ENCODE data around the gene SLC35E1. TPM values are rescaled to one million over a fixed set of nuclear protein-coding genes. Genes with fewer than 3 reads are reported as not detected.

SLC35E1 gene
- total RNA-seq, 1 donor from 2014 or later: 29.7 TPM

DNA sequence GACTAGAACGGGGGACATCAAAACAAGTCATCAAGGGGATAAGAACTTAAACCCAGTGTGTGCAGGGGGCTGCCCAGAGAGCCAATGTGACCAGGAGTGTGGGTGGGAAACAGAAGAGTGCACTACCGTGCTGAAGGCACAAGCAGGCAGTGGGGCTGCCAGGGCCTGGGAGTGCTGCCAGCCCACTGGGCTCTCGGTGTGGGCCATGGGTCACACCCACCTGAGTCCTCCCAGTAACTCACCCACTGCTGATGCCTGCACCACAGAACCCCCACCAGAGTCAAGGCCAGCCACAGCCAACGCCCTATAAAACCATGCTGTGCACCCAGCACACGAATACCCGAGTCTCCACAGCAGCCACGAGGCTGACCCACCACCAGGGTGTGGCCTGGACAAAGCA lies 47.2 kb upstream of the SLC35E1 start:
- TF ChIP-seq, protein P1, sequence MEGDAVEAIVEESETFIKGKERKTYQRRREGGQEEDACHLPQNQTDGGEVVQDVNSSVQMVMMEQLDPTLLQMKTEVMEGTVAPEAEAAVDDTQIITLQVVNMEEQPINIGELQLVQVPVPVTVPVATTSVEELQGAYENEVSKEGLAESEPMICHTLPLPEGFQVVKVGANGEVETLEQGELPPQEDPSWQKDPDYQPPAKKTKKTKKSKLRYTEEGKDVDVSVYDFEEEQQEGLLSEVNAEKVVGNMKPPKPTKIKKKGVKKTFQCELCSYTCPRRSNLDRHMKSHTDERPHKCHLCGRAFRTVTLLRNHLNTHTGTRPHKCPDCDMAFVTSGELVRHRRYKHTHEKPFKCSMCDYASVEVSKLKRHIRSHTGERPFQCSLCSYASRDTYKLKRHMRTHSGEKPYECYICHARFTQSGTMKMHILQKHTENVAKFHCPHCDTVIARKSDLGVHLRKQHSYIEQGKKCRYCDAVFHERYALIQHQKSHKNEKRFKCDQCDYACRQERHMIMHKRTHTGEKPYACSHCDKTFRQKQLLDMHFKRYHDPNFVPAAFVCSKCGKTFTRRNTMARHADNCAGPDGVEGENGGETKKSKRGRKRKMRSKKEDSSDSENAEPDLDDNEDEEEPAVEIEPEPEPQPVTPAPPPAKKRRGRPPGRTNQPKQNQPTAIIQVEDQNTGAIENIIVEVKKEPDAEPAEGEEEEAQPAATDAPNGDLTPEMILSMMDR (IDR thresholded peaks at IDR 0.05; ENCODE audit: unreplicated experiment): no peak
- H3K27ac Mint-ChIP-seq (ENCODE audit: unreplicated experiment): no peak overlapping the region
- H3K4me1 Mint-ChIP-seq (ENCODE audit: unreplicated experiment): peaks cover 44% of the 10 kb centered on the region
- peaks cover 19% of the 10 kb centered on the region for H3K36me3 Mint-ChIP-seq (ENCODE audit: low read depth, unreplicated experiment)
- H3K27me3 Mint-ChIP-seq (ENCODE audit: unreplicated experiment): peaks cover 12% of the 10 kb centered on the region
- no peaks in the 10 kb centered on the region for H3K9me3 Mint-ChIP-seq (ENCODE audit: unreplicated experiment)
- DNase-seq (ENCODE audit: low spot score): no peak
- H3K4me3 Mint-ChIP-seq (ENCODE audit: unreplicated experiment): no peak overlapping the region

DNA sequence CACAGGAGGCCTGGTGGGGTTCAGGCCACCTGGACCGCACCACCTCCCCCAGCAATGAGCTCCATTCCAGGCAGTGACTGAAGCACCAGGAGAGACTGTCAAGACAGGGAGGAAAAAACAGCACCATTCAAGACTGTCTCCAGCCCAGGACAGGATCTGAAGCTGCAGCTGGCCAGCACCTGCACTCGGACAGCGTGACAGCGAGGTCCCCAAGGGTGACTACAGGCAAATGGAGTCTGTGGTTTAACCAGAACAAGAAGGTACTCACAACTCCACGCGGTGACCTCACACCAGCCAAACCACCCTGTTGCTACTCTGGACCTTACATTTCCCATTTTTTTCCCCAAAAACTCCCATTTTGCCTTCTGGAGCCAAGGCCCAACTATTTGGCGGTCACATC lies 46.0 kb upstream of the SLC35E1 start:
- Mint-ChIP-seq H3K27me3 (ENCODE audit: unreplicated experiment) (peaks cover 13% of the 10 kb centered on the region), H3K27ac (ENCODE audit: unreplicated experiment) (peak overlapping the region; percentile 94), H3K4me3 (ENCODE audit: unreplicated experiment) (peak overlapping the region; percentile 65), H3K36me3 (ENCODE audit: low read depth, unreplicated experiment) (peaks cover 15% of the 10 kb centered on the region), H3K9me3 (ENCODE audit: unreplicated experiment) (no peaks in the 10 kb centered on the region), H3K4me1 (ENCODE audit: unreplicated experiment) (peaks cover 46% of the 10 kb centered on the region)
- TF ChIP-seq, protein P1 (IDR thresholded peaks at IDR 0.05; ENCODE audit: unreplicated experiment): no peak
- no peak for DNase-seq (ENCODE audit: low spot score)

DNA sequence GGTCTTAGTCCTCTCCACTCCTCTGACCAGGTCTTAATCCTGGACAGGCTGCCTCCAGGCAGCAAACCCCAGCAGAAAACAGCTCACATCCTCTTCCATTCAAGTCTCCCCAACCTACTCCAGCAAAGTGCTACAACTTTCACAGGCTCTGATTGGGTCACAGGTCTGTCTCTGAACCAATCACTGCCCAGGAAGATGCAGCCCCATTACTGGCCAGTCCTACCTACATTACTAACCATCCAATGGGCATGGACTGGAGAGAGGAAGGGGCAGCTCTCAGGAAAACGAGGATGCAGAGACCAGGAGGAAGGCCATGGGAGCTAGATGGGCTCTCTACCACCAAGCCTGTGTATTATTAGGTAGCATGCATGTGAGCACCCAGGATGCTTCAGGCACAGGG lies 43.6 kb upstream of the SLC35E1 start:
- Mint-ChIP-seq H3K27ac (ENCODE audit: unreplicated experiment) (no peak overlapping the region), H3K4me3 (ENCODE audit: unreplicated experiment) (no peak overlapping the region), H3K9me3 (ENCODE audit: unreplicated experiment) (no peaks in the 10 kb centered on the region), H3K36me3 (ENCODE audit: low read depth, unreplicated experiment) (peaks cover 10% of the 10 kb centered on the region), H3K4me1 (ENCODE audit: unreplicated experiment) (peaks cover 55% of the 10 kb centered on the region), H3K27me3 (ENCODE audit: unreplicated experiment) (peaks cover 13% of the 10 kb centered on the region)
- TF ChIP-seq, protein P1 (IDR thresholded peaks at IDR 0.05; ENCODE audit: unreplicated experiment): no peak
- no peak for DNase-seq (ENCODE audit: low spot score)

DNA sequence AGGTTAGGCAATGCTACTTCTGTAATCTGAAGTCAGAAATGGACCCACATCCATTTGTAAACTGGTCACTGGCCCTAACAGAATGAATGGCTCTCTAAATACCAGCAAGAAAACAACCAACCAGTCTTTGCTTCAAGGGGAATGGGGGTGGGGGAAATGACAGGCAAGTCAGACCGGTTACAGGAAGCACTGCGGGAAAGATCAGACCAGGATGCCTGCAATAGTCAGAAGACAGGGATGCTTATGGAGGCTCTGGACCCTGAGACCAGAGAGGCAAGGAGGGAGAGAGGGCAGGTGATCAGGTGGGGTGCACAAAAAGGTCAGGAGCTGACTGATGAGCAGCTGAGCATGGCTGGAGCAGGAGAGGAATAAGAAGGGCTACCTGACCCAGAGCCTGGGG lies 42.7 kb upstream of the SLC35E1 start:
- TF ChIP-seq, protein P1 (IDR thresholded peaks at IDR 0.05; ENCODE audit: unreplicated experiment): no peak
- H3K36me3 Mint-ChIP-seq (ENCODE audit: low read depth, unreplicated experiment): peaks cover 10% of the 10 kb centered on the region
- DNase-seq (ENCODE audit: low spot score): peak; percentile 13
- H3K4me3 Mint-ChIP-seq (ENCODE audit: unreplicated experiment): peak overlapping the region; percentile 68
- H3K9me3 Mint-ChIP-seq (ENCODE audit: unreplicated experiment): no peaks in the 10 kb centered on the region
- peaks cover 55% of the 10 kb centered on the region for H3K4me1 Mint-ChIP-seq (ENCODE audit: unreplicated experiment)
- peak overlapping the region; percentile 79 for H3K27ac Mint-ChIP-seq (ENCODE audit: unreplicated experiment)
- H3K27me3 Mint-ChIP-seq (ENCODE audit: unreplicated experiment): peaks cover 13% of the 10 kb centered on the region

DNA sequence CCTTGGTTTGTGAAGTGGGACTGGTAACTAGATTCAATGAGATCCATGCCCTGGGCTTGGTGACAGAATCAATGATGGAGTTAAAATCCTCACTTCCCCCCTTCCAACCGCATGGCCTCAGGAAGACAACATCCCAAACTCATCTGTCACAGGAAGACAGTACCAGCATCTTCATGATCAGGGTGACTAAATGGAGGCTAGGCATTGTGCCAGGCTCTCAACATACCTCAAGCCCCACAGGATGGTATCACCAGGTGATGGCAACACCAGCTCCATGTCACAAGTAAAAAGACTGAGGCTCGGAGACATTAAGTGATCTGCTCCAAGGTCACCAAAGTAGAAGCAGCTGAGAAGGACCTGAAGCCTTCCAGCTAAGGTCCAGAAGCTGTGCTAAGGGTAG lies 41.6 kb upstream of the SLC35E1 start:
- H3K27me3 Mint-ChIP-seq (ENCODE audit: unreplicated experiment): peaks cover 13% of the 10 kb centered on the region
- no peak overlapping the region for H3K4me3 Mint-ChIP-seq (ENCODE audit: unreplicated experiment)
- peaks cover 51% of the 10 kb centered on the region for H3K4me1 Mint-ChIP-seq (ENCODE audit: unreplicated experiment)
- DNase-seq (ENCODE audit: low spot score): no peak
- peak overlapping the region; percentile 4 for H3K27ac Mint-ChIP-seq (ENCODE audit: unreplicated experiment)
- peaks cover 10% of the 10 kb centered on the region for H3K36me3 Mint-ChIP-seq (ENCODE audit: low read depth, unreplicated experiment)
- H3K9me3 Mint-ChIP-seq (ENCODE audit: unreplicated experiment): no peaks in the 10 kb centered on the region
- TF ChIP-seq, protein P1 (IDR thresholded peaks at IDR 0.05; ENCODE audit: unreplicated experiment): no peak
